Lower lobe of right lung (tissue), 2 donors: ENCODE data around the gene FAM163B. TPM values are rescaled to one million over a fixed set of nuclear protein-coding genes. Genes with fewer than 3 reads are reported as not detected.

ENCODE experiments used
- ATAC-seq, 2 donors: fragments of 200-7000 bp; cut with Tn5 transposase; one replicate each; pipeline ENCODE4 v1.9.1; 2020 to 2022; ENCODE audit warnings: mild to moderate bottlenecking in 2 of 2, moderate library complexity in 2 of 2
- DNase-seq: peaks from one replicate; pipeline ENCODE4 v3.0.0-alpha.2; 2020
- H3K27ac ChIP-seq: fragments of 200-600 bp; one replicate; pipeline ENCODE4 v1.8.0; 2022
- H3K27me3 ChIP-seq: fragments of 200-600 bp; one replicate; pipeline ENCODE4 v1.8.0; 2022; ENCODE audit warnings: low read depth
- H3K36me3 ChIP-seq: fragments of 200-600 bp; one replicate; pipeline ENCODE4 v1.8.0; 2022; ENCODE audit warnings: mild to moderate bottlenecking
- H3K4me1 ChIP-seq: fragments of 200-600 bp; one replicate; pipeline ENCODE4 v1.8.0; 2022
- H3K4me3 ChIP-seq: fragments of 200-600 bp; one replicate; pipeline ENCODE4 v1.8.0; 2022; ENCODE audit warnings: mild to moderate bottlenecking
- H3K9me3 ChIP-seq: fragments of 200-600 bp; one replicate; pipeline ENCODE4 v1.8.0; 2022
- intact Hi-C: fragments of 100-400 bp; cut with DNase I; formaldehyde crosslinking; loops from one replicate; pipeline ENCODE4 v1.11.0; 2022
- total RNA-seq: library from RNA; stranded (reverse); fragmentation: NEBNext Ultra II Directional; extraction: Animal tissue kit (Norgen Biotek cat#: 25700); gene quantifications from one replicate; pipeline ENCODE4 v1.2.1, GENCODE V29; 2021
- TF ChIP-seq, protein P1 (sequence below): fragments of 200-600 bp; IDR thresholded peaks from one replicate; pipeline ENCODE4 v1.8.0; 2022; ENCODE audit warnings: antibody characterized with exemption, mild to moderate bottlenecking
- donor health status: DM: no; HTN: yes; CAD: no; lungs with severe emphysema.

Gene FAM163B
- total RNA-seq, 1 donor from 2014 or later, result not detected

DNA sequence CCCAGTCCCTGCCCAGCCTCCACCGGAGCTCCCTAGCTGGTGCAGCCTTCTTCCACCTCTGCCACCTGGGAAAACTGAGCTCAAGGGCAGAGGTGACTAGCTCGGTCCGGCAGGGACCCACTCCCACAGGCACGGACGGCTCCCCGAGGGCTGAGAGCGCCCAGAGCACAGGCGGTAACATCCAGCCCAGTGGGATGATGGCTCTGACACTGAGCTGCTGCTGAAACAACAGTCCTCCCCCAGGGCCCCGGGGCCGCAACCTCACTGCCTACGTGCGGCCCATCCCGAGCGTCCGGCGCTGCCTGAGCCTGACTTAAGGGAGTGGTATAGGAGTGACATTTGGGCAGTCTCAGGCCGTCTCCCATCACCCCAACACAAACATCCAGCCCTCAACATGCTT lies 3.7 kb downstream of the FAM163B start:
- no peak for ATAC-seq
- H3K4me1 ChIP-seq, result no peaks in the 10 kb centered on the region
- no peaks in the 10 kb centered on the region for H3K9me3 ChIP-seq
- H3K27me3 ChIP-seq, result peaks cover 62% of the 10 kb centered on the region
- H3K36me3 ChIP-seq, result no peaks in the 10 kb centered on the region
- peak; percentile 35 for DNase-seq
- TF ChIP-seq, protein P1, sequence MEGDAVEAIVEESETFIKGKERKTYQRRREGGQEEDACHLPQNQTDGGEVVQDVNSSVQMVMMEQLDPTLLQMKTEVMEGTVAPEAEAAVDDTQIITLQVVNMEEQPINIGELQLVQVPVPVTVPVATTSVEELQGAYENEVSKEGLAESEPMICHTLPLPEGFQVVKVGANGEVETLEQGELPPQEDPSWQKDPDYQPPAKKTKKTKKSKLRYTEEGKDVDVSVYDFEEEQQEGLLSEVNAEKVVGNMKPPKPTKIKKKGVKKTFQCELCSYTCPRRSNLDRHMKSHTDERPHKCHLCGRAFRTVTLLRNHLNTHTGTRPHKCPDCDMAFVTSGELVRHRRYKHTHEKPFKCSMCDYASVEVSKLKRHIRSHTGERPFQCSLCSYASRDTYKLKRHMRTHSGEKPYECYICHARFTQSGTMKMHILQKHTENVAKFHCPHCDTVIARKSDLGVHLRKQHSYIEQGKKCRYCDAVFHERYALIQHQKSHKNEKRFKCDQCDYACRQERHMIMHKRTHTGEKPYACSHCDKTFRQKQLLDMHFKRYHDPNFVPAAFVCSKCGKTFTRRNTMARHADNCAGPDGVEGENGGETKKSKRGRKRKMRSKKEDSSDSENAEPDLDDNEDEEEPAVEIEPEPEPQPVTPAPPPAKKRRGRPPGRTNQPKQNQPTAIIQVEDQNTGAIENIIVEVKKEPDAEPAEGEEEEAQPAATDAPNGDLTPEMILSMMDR, result no peak
- intact Hi-C loops, result no loop called here
- H3K4me3 ChIP-seq, result no peak overlapping the region
- H3K27ac ChIP-seq, result no peak overlapping the region

DNA sequence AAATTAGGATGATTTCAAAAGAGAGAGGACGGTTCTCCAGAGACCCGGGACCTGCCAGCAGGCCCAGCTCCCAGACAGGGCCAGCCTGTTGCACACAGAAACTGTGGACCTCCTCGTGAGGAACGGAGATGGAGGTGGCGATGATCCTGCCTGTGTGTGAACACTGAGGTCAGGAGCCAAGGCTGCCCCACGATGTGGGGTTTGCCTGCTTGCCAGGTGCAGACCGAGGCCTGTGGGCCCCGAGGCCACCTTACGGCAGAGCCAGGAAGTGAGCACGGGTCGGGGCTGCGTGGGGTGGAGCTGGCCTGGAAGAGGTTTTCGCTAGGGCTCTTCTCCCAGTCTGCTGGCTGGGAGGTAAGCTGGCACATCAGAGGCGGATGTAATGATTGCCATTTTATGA lies 4.3 kb downstream of the FAM163B start:
- H3K9me3 ChIP-seq, result no peaks in the 10 kb centered on the region
- peaks cover 58% of the 10 kb centered on the region for H3K27me3 ChIP-seq

DNA sequence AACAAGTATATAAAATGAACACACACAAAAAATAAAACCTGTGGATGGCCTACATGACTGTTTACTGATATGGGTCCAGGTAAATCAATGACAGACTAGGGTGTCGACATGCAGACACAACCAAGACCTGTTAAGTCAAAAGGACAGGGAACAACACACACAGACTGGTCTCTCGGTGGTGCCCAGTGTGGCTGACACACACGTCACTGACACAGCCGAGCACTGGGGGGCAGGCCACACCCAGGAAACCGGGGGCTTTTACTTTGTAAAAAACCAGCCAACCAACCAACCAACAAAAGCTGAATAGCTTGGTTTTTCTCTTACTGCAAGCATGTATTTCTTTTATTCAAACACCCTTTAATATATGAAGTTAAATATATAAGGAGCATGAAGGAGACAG lies 5.0 kb downstream of the FAM163B start:
- TF ChIP-seq, protein P1, result no peak
- Histone ChIP-seq H3K27me3 (peaks cover 51% of the 10 kb centered on the region), H3K9me3 (no peaks in the 10 kb centered on the region), H3K36me3 (no peaks in the 10 kb centered on the region), H3K4me1 (no peaks in the 10 kb centered on the region), H3K27ac (no peak overlapping the region), H3K4me3 (no peak overlapping the region)
- DNase-seq (peak; percentile 32), ATAC-seq (no peak)
- intact Hi-C loops, result no loop called here

More for the DNA sequence above, 4.3 kb downstream of the FAM163B start:
- intact Hi-C loops, result no loop called here
- Histone ChIP-seq H3K36me3 (no peaks in the 10 kb centered on the region), H3K4me1 (no peaks in the 10 kb centered on the region), H3K27ac (no peak overlapping the region), H3K4me3 (no peak overlapping the region)
- TF ChIP-seq, protein P1, result no peak
- DNase-seq (peak; percentile 40), ATAC-seq (no peak)

DNA sequence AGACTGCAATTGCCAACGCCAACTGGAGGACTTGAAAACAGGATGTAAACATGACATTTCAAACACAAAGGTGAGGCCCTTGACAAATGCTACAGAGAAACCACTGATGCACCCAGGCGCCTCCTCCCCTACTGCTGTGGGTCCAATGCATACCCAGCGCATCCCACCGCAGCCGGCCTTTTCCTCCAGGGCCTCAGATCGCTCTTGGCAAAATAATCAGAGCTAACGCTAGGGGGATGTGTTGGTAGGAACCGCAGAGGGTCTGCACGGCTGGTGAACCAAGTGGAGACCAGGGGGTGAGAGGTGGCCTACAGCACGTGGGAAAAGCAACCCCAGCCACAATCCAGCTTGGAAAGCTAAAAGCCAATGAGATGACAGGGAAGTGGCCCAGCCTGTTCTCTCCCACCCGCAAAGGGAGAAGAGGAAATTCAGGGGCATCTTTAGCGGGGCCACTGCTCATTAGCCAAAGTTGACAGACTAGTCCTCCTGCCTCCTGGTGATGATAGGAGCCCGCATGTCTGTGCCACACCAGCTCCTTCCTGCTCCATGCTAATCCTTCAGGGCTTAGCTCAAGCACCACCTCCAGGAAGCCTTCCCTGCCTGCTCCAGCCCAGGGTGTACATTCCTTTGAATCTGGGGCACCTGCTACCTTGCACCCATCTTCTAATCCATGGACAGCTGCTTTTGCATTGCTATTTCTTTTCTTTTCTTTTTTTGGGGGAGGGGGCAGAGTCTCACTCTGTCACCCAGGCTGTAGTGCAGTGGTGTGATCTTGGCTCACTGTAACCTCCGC lies 5.9 kb downstream of the FAM163B start:
- no peak overlapping the region for H3K4me3 ChIP-seq
- TF ChIP-seq, protein P1, result no peak
- H3K27me3 ChIP-seq, result peaks cover 44% of the 10 kb centered on the region
- H3K36me3 ChIP-seq, result no peaks in the 10 kb centered on the region
- intact Hi-C loops, result no loop called here
- no peaks in the 10 kb centered on the region for H3K9me3 ChIP-seq
- DNase-seq, result peak; percentile 18
- H3K4me1 ChIP-seq, result no peaks in the 10 kb centered on the region
- no peak for ATAC-seq
- no peak overlapping the region for H3K27ac ChIP-seq

DNA sequence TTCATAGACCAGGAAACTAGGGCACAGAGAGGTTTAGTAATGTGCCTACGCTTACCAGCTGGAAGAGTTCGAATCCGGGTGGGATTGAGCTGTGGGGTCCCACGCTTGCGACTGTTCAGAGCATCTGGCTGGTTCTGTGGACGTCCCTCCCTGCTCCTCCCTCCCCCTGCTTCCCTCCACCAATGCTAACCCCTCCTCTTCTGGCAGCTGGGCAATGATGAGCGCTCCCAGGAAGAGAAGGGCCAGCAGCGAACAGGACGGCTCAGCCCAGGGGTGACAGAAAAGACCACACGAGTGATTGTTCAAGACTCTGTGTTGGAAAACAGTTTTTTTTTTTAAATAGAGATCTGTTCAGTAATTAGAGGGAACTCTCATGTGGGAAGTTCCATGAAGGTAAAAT lies 6.9 kb downstream of the FAM163B start:
- Histone ChIP-seq H3K36me3 (no peaks in the 10 kb centered on the region), H3K4me1 (no peaks in the 10 kb centered on the region), H3K9me3 (peaks cover 9% of the 10 kb centered on the region), H3K27ac (no peak overlapping the region), H3K27me3 (peaks cover 33% of the 10 kb centered on the region), H3K4me3 (no peak overlapping the region)
- TF ChIP-seq, protein P1, result no peak
- peak; percentile 3 for DNase-seq
- intact Hi-C loops, result no loop called here
- ATAC-seq, result no peak
